GM12872 (cell line): ENCODE data around the gene DSEL.

Source experiments
- TF ChIP-seq, protein P1 (sequence below): IDR thresholded peaks from 3 replicates; pipeline ENCODE4 v1.5.1; 2011; ENCODE audit warnings: low read depth, mild to moderate bottlenecking, low read length, moderate library complexity; ENCODE audit not compliant: insufficient read depth

Gene DSEL

DNA sequence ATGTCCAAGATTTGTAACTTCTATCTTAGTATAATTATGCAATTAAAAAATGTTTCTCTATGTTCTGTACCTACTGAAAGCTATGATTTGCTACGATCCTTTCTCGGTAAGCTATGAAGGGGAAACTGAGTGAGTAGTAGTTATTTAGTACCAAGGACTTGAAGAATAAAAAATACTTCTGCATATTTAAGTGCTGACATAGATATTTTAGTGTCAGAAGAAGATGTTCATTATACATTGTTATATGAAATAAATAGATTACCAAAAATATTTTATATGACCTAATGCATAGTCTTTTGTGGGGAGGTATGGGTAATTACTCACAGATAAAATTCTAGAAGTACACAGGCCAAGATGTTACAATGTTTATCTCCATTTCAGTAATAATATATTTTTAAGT lies 39.0 kb downstream of the DSEL start:
- TF ChIP-seq, protein P1, sequence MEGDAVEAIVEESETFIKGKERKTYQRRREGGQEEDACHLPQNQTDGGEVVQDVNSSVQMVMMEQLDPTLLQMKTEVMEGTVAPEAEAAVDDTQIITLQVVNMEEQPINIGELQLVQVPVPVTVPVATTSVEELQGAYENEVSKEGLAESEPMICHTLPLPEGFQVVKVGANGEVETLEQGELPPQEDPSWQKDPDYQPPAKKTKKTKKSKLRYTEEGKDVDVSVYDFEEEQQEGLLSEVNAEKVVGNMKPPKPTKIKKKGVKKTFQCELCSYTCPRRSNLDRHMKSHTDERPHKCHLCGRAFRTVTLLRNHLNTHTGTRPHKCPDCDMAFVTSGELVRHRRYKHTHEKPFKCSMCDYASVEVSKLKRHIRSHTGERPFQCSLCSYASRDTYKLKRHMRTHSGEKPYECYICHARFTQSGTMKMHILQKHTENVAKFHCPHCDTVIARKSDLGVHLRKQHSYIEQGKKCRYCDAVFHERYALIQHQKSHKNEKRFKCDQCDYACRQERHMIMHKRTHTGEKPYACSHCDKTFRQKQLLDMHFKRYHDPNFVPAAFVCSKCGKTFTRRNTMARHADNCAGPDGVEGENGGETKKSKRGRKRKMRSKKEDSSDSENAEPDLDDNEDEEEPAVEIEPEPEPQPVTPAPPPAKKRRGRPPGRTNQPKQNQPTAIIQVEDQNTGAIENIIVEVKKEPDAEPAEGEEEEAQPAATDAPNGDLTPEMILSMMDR = no peak

DNA sequence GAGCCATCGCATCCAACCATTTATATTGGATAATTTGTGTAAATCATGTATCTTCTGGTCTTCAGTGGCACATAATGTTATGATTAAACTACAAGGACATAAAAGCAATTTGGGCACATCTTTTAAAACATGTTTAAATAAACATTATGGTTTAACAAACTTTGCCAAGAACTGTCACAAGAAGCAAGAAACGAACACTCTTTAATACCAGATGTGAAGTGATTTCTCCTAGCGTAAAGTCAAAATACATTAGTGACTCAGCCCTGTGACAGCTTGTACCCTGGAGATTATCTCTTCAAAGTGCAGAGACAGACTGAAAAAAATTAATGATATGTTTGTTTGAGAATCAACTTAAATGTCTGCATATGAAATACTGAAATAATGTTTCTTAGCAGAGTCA lies 39.9 kb downstream of the DSEL start:
- TF ChIP-seq, protein P1 = no peak

DNA sequence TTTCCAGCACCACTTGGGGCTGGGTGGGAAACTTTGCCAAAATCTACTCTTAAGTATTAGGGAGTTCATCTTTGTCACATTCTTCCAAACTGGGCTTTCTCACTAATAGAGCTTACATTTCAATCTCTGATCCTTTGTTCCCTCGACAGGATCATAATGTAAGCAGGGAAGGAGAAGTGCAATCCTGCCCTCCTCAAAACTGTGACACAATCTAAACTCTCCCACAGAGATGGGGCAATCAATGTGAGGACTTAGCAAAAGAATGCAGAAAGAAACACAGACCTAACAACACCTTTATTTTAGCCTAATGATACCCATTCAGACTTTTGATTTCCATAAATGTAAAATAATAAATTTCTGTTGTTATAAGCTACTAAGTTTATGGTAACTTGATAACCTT lies 40.8 kb downstream of the DSEL start:
- TF ChIP-seq, protein P1 = no peak

DNA sequence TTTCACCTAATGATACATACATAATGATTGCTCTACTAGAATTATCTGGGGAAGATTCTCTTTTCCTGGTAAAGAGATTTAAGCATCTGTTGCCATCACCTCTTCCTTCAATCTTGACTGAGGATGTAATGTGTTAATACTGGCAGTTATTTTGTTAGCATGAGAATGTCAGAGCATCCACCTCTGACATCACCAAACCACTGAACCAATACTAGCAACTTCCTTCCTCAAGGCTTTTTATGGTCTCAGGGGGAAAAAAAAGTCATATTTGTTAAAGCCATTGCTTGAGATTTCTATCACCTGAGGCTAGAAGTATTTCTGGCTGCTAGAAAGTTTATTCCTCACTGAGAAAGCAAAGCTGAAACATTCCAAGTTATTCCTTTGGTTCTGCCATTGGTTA lies 48.5 kb downstream of the DSEL start:
- TF ChIP-seq, protein P1 = no peak

DNA sequence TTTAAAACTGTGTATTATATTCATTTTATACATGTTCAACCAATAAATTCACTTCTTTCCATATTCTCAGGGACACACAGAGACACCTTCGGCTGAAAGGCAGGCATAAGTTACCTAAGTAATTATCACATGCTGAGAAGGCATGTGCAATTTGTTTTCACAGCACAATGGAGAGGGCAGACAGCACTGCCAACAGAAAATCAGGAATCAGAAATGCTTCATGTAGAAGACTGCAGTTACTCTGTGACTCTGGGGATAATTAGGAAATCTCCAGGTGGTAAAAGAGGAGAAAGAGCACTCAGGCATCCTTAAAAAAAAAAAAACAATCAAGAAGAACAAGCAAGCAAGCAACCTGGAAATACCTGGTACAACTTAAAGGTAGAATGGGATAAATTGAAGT lies 49.3 kb downstream of the DSEL start:
- TF ChIP-seq, protein P1 = no peak

DNA sequence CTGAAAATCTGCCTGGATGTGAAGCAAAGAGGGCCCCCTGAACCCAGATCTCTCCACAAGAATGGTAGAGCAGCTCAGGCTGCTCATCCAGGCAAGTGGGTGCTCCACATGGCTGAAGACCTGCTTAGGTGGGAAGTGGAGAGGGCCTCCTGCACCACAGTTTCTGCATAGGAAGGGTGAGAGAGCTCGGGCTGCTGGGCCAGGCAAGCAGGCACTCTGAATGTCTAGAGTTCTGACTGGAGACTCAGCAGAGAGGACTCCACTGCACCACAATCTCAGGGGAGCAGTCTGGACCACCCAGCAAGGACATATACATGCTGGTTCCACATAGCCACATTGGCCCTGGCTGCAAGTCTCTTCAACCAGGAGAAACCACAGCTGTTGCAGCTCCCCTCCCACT lies 52.0 kb downstream of the DSEL start:
- TF ChIP-seq, protein P1 = no peak

DNA sequence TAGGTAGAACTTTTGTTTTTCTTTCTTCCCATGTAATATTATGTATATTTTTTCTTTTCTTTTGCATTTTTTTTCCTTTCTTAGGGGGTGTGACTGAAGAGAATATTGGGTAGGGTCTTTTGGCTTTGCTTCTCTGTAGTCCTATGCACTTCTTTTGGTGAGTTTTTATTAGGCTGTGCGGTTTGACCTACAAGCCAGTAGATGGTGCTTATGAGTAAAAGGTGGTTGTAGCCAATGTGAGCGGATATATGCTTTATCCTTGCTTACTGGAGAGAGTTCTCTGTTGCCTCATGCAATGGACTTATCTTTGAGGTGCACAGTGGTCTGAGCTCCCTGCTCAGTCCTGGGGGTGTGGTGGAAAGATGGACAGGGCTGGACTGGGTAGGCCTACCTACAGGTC lies 52.7 kb downstream of the DSEL start:
- TF ChIP-seq, protein P1 = peak; percentile 36; the same call in 1 of the 3 replicates

DNA sequence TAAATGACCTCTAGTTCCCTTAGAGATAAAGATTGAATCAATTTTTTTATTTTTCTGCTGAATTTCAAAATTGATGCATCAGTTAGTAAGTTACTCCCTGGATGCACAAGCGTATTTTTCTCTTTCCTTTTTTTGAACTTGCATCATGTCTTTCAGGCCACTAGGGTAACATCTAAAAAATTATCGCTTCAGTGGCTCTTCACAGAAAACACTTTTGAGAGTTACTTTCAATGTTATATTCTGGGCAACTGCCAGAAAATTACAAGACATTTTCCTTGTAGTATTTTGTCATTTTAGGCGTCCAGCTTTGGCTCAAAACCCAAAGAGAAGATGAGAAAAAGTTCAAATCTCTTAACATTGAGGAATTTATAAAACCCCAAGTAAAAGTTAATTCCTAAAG lies 59.8 kb downstream of the DSEL start:
- TF ChIP-seq, protein P1 = no peak
